ENCODE data around the gene RAB18.
"Not testable (repeated sequence)": the region's sequence is repeated elsewhere in the genome, so short reads cannot be mapped to it uniquely, and the experiment has no call there.

The RAB18 gene

DNA sequence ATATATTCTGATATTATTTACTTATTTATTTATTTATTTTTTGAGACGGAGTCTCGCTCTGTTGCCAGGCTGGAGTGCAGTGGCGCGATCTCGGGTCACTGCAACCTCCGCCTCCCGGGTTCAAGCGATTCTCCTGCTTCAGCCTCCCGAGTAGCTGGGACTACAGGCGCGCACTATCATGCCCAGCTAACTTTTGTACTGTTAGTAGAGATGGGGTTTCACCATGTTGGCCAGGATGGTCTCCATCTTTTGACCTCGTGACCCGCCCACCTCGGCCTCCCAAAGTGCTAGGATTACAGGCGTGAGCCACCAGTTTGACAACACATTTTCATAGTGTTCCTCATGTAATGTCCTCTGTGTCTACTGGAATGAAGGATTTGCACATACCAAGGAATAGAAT, 1.4 kb downstream of the RAB18 start:
- DNase-seq = not testable (repeated sequence)

DNA sequence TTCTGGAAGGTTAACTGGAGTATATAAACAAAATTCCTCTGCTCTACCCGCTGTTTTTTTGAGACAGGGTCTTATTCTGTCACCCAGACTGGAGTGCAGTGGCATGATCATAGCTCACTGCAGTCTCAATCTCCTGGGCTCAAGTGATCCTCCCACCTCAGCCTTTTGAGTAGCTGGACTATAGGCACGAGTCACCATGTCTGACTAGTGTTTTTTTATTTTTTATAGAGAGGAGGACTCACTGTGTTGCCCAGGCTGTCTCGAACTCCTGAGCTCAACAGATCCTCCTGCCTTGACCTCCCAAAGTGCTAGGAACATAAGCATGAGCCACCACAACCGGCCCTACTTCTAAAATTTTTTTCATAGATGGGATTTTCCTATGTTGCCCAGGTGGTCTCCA, 2.2 kb downstream of the RAB18 start:
- DNase-seq = no peak

DNA sequence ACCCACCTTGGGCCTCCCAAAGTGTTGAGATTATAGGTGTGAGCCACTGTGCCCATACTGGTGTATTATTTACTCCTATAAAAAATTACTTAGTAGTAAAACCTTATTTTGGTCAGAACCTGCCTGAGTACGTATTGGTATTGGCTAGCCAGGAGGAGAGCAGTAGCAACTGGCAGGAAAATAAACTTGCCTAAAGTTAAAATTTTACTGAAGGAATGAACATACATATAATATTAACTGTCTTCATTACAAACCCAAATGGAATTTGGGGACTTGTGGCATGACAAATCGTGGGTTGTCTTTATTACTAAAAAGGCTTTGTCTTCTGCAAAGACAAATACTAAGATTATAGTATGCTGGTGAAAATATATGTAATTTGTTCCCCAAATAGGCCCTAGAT, 8.4 kb downstream of the RAB18 start:
- no peak for DNase-seq

DNA sequence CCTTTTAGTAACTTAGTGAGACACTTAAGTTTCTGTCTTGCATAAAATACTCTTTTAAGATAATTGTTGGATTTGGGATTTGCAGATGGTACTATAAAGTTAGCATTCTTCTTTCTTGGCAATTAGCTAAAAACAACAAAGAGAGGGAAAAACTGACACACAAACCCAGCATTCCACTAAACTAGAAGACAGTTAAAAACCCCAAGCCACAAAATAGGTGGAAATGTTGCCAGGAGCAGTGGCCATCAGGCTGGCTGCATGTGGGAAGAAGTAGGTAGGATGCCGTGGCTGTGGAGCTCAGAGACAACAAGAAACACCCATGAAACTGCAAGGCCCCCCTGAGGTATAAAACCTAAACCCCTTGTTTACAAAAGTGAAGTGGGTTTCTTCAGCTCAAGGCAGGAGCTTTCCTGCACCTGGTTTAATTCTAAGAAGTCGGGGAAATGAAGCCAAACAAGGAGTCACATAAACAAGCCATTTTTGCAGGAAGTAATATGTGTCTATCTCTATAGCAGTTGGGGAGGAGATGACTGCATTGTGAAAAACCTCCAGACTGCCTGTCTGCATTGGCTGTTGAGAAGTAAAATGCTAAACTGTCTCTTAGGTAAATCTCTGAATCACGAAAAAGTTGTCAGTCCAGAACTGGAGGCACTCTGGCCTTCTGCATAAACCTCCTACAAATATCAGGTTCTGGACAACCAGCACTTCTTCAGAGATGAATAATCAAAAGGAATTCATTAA, 9.5 kb downstream of the RAB18 start:
- DNase-seq = no peak

DNA sequence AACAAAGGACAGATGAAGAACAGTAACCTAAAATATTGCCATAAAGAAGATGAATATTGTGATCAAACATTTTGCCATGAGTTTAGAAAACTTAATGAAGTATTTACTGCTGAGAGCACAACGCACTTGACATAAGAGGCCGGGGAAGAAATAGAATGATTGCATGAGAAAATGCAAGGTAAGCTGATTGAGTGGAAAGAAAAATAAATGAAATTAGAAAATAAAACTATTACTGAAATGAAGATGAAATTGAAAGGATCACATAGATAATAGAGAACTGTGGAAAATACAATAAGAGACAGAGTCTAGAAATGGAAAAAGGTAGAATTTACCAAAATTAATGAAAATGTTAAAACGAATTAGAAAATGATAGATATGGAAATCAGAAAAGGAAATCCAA, 10.1 kb downstream of the RAB18 start:
- no peak for DNase-seq

DNA sequence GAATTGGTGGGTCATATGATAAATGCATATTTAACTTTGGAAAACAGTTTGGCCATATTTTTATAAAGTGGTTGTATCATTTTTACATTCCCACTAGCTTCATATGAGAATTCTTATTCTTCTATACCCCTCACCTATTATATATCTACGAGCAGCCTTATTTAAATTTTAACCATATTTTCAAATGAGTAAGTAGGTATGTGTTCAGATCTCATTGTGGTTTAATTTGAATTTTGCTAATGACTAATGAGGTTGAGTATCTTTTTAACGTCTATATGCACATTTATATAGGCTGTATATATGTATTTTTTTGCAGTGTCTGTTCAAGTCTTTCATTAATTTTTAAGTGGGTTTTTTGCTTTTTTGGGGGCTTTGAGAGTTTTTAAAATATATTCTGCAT, 14.2 kb downstream of the RAB18 start:
- no peak for DNase-seq

DNA sequence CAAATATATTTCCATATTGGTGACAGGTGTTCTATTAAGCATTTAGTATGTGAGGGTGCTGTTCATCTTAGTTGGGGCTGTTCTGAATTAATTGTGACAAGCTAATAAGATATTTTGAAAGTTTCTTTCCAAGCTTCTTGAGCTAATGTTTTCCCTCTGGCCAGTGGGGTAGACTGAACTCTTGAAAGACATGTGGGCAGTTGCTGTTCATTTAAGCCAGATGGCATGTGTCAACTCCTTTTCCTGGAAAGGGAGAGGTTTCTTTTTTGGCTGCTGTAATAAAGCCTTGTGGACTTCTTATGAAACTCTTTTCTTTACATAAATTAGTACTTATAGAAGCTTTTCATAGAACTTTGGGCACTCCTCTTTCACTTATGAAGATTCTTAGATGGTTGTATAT, 21.7 kb downstream of the RAB18 start:
- DNase-seq = no peak

DNA sequence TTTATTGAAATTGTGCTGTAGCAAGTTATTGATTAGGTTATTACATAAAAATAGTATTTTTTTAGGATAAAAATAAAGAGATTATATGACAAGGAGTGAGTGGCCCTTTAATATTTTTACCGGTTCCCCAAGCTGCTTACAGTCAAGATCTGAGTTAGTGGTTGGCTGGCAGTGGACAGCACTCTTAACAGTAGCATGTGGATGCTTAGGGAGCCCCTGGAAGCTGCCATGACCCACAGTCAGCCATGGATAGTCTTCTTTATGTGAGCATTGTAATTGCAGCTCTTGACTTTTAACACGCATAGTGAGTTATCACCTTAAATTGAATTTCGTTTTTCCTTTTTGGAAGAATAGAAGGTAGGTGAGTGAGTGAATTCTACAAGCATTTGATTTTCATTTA, 22.1 kb downstream of the RAB18 start:
- no peak for DNase-seq

DNA sequence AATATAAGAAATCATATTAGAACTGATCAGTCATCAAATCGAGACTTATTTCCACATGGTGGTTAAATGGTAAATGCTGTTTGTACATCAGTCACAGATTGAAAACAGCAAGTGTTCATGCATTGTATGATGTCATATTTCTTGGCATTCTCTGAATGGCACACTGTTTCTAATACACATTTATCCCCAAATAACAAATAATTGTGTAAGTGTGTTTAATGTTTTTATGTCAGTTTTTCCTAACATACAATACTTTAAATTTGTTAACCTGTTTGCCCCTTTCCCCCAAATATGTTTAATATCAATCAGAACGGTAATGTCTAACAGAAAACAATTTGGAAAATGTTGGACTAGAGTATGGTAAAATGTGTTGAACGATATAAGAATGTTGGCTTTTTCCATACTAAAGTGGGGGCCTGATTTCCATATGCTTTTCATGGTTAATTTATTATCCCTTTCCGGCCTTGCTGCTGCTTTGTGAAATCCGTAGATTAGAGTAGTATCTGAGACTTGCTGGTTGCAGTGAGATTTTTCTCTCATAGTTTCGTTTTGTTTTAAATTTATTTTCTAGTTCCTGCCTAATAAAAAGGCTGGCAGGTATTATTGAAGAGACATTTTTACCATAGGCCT, 23.7 kb downstream of the RAB18 start:
- DNase-seq = no peak

DNA sequence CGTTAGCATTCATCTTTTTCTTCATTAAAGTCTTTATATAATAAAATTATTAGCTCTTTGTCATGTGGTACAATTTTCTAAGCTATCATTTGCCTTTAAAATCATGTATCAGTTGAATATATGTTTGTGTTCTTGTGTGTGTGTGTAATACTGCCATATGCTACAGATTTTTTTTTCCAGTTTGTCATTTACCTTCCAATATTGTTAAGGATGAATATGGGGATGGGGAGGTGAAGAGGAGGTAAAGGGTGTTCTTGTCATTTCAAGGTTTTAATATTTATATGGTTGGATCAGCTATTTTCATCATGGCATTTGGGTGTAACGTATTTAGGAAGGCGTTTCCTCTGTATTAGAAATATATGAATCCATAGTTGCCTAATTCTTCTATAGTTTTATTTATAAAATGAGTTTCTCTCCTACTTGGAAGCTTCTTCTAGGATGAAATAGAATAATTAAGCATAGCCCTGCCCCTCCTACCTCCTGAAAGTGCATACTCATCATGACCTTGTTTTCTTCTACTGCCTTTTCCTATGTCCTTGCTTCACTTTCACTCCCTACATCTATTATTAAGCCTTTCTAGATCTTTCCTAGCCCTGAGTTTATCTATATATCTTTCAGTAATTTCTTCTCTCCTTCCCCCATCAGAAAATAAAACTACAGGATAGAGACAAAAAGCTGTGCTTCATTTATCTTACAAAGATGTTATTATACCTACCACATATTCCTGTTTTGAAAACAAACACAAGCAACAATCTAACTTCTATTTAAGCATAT, 25.1 kb downstream of the RAB18 start:
- DNase-seq = no peak

DNA sequence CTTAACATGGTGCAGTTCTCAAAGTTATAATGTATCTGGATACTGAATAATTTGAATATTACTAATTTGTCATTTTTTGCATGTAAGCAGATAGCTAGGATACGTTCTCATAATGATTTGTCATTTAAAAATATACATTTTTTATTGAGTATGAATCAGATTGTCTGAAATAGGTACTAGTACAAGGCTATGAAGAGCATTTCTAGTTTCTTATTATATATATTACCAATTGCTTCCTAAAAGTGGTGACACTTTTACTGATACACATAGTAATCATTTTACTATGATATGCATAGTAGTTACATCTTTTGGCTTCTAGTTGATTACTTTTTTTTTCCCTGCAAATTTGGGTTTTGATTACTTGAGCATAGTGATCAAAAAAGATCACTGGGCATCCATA, 26.4 kb downstream of the RAB18 start:
- no peak for DNase-seq

DNA sequence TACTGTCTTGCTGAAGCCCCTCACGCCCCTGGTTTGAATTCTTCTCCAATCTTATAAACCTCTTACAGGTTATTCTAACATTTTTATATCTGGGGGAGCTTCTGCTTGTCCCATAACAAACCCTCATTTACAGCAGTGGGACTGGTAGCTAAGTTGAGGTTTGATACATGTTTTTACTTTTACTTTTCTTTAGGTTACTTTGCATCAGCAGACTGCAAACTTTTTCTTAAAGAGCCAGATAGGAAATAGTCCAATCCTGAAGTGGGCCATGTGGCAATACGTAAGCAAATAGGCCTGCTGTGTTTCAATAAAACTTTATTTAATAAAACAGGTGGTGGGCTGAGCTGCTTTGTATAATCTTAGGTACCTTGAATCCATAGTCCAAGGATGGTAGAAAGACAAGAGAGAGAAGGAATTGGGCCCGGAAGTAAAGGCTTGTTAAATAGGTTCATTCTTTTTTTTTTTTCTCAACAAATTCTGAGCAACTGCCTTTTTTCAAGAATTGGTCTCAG, 27.3 kb downstream of the RAB18 start:
- DNase-seq = no peak

DNA sequence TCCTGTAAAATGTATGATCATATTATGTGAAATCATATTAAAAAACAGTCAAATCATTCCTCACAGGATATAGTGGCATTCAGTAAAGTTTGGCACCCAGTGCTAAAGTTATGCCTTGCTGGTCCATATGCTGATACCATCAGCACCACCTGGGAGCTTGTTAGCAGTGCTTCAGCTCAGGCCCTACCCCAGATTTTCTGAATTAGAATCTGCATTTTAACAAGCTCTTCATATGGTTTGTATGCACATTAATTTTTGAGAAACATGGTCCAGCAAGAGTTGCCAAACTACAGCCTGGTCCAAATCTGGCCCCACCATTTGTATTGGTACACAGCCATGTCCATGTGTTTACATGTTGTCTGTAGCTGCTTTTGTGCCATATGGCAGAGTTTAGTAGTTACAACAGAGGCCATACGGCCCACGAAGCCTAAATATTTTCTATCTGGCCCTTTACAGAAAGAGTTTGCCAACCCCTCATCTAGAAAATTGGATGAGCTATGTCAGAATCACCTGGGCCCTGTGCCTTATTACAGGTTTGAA, 30.1 kb downstream of the RAB18 start:
- DNase-seq = no peak

DNA sequence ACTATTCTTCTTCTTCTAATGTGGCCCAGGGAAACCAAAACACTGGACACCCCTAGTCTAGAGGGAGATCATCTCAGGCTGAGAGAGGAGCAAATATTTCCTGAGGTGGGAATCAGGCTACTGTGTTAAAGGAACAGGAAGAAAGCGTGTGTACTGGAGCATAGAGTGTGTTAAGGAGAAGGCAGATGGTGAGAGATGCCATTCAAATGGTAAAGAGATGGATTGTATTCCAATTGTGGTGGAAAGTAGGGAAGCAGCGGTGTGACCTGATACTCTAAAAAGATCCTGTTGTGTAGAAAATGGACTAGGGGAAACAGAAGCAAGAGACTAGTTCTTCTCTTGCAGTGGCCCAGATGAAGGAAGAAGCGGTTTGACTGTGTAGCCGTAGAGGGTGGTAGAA, 31.2 kb downstream of the RAB18 start:
- DNase-seq = no peak

DNA sequence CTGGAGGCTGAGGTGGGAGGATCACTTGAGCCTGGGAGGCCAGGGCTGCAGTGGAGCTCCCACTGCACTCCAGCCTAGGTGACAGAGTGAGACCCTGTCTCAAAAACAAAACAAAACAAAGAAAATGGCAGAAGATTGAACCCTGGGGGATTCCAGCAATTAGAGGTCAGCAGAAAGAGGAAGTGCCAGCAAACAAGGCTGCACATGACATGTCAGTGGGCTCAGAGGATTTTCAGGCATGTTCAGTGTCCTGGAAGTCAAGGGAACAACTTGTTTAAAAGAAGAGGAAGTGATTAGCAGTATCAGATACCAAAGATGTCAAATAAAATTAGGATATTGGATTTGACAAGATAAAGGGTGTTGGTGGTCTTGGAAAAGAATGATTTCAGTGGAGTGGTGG, 32.3 kb downstream of the RAB18 start:
- DNase-seq = no peak

DNA sequence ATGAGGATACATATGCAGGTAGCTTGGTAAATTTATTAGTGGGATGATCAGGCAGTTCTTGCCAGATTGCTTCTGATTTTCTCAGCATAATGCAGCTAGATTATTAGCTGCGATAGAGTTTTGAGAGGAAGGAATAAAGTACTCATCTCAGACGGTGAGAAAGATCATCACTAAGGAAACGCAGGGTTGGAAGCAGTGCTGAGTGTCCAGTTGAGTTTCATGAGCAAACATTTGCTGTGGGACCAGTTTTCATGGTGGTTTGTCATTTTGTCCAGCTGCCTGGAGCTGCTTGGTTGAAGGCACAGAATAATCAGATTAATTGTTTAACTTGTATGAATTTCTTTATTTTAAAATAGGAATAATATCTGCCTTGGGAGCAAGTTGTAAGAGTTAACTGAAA, 33.1 kb downstream of the RAB18 start:
- no peak for DNase-seq

DNA sequence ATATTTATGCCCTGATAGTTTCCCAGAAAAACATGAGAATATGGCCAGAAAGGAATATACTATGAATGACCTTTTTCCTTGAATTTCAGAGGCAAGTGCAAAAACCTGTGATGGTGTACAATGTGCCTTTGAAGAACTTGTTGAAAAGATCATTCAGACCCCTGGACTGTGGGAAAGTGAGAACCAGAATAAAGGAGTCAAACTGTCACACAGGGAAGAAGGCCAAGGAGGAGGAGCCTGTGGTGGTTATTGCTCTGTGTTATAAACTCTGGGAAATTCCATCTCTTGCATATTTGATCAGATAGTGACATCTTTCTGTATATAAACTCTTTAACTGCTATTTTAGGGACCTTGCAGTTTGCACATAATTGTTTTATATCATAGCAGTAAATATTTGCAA, 33.7 kb downstream of the RAB18 start:
- DNase-seq = no peak

DNA sequence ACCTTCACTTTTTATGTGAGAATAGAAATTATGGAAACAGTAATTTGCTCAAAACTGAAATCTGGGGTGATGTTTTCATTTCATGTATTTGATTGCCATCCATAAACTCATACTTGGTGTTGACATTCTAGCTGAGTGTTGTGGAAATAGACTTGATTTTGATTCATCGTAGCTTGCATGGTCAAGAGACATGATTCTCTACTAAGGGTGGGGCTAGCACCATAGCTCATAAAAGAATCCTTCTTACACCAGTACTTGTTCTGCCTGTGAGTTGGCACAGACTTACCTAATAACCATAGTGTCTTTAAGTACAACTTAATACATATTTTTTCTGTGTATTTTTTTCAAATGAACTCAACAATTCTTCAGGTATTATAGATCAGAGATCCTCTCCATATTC, 36.6 kb downstream of the RAB18 start:
- no peak for DNase-seq

DNA sequence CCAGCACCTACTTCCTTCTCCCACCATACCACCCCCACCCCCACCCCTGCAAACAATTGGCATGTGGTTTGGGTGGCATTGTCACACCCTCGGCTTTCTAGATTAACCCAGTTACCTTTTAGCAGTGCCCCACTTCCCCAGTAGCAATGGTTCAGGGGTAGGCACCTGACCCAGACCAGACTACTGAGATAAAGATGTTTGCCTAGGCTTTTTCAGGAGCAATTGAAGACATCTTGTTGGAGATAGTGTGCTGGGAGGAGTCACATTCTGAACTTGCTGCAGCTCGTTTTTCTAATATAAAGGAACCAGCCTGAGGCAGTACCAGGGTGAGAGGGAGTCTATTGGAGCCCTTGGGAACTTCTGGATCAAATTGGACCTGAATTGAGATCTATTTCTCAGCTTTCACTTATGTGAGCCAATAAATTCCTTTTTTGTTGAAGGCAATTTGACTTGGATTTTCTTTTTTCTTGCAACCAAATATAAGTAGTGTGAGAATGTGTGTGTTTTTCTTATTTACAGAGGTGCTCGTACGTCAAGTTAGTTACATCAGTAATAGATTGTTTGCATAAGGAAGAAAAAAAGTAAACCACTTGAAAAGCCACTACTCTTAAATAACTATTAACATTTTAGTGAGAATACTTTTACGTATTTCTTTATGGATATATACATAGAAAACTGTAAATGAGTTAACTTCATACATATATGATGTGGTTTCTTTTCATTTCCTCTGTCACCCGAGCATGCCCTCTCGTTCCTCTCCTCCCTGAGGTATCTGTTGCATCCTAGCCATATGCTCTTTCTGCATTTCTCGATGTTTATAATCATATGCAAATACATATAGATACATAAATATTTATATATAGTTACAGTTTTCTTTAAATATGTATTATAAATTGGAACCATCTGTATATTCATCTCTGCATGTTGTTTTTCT, 38.0 kb downstream of the RAB18 start:
- DNase-seq = no peak

DNA sequence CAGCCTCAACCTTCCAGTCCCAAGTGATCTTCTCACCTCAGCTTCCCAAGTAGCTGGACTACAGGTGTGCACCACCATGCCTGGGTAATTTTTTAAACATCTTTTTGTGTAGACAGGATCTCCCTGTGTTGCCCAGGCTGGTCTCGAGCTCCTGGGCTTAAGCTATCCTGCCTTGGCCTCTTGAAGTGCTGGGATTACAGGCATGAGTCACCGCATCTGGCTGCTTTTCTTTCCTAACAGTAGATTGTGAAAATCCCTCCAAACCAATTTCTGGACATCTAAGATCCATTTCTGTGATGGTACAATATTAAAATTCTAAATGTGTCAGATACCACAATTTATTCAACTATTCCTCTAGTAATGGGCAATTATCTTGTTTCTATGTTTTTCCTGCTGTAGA, 38.7 kb downstream of the RAB18 start:
- DNase-seq = no peak

DNA sequence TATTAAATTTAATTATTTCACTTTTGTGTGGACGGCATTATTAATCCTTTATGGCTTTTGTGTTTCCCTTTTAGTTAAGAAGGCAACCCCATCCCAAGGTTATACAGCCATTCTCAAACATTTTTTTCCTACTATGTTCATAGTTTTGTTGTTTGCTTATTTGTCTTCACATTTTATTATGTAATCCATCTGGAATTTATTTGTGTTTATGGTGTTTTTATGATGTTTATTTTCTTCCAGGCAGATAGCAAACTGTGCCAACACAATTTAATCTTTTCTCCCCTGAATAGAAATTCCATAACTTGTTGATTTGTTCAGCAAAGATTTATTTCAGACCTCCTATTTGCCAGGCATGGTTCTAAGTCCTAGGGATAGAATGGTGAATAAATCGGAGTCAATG, 42.9 kb downstream of the RAB18 start:
- DNase-seq = no peak

DNA sequence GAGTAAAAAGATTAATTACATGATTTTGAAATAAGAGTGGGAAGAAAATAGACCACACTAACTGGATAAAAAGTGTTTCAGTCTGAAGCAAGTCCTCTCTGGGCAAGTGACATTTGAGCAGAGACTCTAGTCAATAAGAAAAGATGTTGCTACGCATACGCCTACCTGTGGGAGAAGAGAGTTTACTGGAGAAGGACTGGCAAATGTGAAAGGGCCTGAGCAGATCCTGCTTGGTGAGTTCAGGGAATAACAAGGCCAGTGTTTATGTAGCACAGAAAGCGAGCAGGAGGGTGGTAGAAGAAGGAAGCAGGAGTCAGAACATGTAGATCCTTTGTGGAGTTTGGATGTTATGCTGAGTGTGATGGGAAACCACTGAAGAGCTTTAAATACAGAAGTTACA, 43.4 kb downstream of the RAB18 start:
- no peak for DNase-seq

DNA sequence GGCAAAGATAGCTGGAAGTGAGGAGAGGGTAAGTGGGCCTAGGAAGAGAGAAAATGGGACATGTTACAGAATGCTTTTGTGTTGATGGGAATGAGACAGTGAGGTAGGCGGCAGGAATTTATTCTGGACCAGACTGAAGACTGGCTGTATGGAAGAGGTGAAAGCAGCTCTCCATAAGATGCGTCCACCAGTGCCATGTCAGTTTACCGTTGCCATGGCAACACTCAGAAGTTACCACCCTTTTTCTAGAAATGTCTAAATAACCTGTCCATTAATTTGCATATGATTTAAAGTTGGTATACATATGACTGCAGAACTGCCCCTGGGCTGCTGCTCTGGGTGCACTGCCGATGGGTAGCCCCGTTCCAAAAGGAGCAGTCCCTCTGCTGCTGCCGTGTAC, 46.7 kb downstream of the RAB18 start:
- no peak for DNase-seq

All from NCI-H2081 (cell line).